NOMO-1 (cell line): ENCODE results near the gene INF2.
A peak's percentile ranks its signal among the peaks of the same experiment; 100 is the strongest.
"Not testable (repeated sequence)": the region's sequence is repeated elsewhere in the genome, so short reads cannot be mapped to it uniquely, and the experiment has no call there.

ENCODE experiments used
- DNase-seq, 2 experiments: peaks; one replicate each; lab custom pipeline; 2025; ENCODE audit not compliant: unreplicated experiment in 2 of 2; lab: John Stamatoyannopoulos, UW

The INF2 gene

DNA sequence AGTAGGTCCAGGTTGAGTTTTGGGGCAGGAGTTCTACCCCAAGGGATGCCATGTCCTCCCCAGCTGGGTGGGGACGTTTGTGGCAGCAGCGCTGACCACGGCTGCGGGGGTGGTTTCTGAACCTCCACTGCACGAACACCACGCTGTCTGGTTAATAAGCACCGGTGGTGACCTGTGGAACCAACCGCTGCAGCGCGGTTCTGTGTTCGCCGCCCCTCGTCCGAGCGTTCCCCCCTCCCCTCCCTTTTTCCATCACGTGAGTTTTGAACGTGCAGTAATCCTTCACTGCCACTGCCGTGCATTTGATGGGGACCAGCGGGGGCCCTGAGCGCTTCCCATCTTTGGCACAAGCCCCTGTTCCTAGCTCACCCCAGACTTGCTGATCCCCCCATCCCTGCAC lies 28.2 kb downstream of the INF2 start:
- DNase-seq = no peak

DNA sequence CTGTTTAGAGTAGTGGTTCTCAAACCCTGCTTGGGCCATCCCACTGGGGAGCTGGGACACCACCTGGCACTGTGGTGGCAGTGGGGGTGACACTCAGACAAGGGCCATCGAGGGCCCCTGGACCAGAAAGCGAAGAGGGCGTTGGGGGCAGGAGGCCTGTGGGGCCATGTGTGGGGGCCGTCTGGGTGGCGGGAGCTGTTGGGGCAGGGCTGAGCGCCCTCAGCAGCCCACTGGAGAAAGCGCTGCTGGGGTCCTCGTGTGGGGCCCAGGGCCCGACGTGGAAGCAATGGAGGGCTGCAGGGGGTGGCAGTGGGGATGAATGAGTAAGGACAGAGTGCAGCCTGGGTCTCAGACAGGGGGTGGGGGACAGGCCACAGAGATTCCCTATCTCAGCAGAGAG lies 28.7 kb downstream of the INF2 start:
- DNase-seq = no peak

DNA sequence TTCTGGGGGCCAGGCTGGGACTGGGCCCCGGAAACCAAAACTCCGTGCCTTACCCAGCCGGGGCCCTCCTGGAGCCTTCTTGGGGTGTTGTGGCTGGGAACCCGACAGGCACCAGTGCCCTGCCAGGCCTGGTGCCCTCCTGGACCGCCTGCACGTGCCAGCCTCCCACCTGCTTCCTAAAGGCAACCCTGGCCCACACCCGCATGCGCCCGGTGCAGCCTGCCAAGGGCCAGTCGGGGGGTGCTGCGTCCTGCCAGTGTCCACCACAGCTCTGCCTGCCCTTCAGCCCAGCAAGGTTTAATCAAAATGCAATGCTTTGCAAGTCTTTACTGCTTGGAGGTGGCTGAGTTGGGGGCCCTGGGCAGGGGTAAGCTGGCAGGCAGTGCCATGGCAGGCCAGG lies 29.5 kb downstream of the INF2 start:
- no peak for DNase-seq

DNA sequence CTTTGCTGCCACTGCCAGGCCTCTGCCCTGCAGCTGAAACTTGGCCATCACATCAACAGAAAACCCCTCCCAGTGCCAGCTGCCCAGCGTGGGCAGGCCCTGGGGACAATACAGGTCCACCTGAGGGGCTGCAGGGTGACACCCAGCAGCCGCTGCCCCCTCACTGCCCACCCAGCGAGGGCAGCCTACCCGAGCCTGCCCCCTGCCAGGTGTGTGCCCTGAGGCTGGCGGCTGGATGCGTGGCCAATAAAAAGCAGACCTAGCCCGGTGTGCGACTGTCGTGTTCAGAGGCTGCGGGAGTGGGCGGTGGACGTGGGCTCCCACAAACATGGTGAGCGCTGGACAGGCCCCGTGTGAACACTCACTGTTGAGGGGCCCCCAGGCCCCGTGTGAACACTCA lies 29.9 kb downstream of the INF2 start:
- DNase-seq = no peak

DNA sequence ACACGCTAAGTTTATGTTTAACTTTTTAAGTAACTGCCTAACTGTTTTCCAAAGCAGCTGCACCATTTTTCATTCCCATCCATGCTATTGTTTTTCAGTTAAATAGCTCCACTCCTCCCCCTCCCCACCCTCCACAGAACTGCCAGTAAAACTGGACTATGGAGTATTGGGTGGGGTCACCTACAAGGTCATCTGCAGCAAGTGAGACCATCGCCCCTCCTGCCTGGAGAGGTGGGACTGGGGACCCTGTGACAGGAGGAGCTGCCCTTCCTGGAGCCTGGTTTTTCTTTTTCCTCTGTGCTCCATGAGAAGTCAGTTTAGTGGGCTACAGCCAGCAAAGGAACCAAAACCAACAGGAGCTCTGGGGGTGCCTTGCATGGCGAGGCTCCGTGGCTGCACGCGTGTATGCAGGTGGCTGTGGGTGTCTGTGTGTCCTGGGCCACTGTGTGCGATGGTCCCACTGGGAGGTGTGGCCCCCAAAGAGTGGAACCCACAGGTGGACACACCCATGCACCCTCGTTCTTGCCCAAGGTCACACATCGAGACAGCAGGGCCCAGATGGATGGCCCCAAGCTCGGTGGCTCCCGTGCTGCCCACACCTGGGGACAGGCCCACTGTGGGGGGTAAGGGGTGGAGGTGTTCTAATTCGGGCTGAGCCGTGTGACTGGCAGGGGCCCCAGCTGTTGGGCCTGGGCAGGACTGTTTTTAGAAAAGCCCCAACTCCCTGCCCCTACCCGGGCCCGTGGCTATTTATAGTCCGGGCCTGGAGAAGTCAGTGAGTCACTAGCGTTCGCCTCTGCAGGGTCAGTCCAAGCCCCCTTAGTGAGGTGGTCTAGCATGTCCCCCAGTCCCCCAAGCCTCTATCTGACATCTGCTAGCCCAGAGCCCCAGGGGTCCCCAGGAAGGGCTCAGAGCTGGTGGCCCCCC lies 32.4 kb downstream of the INF2 start:
- no peak for DNase-seq

DNA sequence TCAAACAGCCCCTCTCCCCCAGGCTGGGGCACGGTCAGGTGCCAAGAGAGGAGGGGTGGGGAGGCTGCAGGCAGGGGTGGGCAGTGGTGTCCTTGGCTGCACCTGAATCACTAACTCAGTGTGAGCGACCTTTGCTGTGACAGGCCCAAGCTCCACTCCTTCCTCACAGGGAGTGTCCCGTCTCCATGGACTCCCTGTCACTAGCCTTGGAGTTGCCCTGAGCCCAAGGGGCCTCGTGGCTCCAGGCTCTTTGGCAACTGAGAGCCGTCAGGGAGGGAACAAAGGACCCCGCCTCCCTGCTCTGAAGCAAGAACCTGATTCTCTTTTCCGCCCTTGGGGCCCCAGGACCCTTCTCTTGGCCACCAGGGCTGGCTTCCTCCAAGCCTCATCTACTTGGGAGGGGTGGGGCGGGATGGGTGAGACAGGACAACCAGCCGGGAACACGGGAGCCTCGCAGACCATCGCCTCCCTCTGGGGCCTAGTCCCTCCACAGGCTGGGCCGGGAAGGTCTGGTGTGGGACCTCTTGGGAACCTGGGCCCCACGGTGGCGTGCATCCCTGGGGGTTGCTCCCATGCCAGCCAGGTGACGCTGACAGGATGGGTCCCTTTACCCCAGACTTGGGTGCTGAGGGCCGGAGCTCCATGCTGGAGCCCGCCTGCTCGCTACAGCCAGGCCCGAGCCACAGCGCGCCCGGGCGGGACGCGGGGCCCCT lies 33.7 kb downstream of the INF2 start:
- DNase-seq = peak; percentile 49 to 72

DNA sequence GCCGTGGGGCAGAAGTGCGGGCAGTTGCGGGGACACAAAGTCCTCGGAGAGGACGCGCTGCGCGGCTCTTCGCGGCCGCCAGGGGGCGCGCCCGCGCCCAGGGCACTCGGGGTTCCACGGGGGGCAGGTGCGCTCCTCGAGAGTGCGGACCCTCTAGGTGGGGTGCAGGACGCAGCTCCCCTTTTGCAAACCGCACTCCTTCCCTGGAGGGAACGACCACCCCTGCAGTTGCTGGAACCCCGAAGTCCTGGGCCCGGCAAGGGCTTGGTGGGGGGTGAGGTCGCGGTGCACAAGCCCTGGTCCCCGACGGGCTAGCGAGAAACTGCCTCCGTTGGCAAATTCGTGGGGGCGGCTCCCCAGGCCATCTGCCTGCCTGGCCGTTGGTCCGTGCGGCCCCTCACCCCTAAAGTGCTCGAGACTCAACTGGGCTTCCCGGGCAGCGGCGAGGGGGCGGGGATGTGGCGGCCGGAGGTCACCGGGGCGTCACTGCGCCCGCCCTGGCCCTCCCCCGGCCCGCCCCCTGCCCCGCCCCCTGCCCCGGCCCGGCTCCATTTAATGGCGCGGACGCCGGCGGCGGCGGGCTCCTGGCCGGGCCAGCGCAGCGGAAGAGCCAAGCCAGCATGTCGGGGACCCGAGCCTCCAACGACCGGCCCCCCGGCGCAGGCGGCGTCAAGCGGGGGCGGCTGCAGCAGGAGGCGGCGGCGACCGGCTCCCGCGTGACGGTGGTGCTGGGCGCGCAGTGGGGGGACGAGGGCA lies 34.4 kb downstream of the INF2 start, which contains the start of gene ADSS1:
Gene ADSS1, plus strand, starts transcription at position 579 of the 756 bp plus-strand sequence. Its CDS starts 42 bp downstream, at position 621.
- DNase-seq = peak; percentile 44 to 50

DNA sequence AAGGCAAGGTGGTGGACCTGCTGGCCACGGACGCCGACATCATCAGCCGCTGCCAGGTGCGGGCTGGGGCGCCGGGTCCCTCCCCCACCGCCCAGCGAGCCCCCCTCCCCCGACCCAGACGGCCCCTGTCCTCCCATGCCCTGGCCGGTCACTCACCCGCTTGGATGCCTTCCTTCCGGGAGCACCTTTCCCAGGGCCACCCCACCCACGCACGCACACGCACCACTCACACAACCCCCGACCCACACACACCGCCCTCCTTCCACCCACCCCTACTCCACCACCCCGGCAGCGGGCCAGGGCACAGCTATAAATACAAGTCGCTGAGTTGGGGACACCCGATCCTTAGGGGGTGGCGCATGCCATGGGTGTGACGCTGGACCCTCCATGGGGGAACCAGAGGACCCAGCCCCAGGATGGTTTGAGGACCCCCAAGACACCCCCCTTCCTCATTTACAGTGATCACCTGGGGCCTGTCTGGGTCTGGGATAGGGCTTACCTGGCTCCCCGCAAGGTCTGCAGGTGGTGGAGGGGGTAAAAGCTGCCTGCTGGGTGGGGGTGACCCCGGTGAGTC lies 35.1 kb downstream of the INF2 start:
- DNase-seq = no peak

DNA sequence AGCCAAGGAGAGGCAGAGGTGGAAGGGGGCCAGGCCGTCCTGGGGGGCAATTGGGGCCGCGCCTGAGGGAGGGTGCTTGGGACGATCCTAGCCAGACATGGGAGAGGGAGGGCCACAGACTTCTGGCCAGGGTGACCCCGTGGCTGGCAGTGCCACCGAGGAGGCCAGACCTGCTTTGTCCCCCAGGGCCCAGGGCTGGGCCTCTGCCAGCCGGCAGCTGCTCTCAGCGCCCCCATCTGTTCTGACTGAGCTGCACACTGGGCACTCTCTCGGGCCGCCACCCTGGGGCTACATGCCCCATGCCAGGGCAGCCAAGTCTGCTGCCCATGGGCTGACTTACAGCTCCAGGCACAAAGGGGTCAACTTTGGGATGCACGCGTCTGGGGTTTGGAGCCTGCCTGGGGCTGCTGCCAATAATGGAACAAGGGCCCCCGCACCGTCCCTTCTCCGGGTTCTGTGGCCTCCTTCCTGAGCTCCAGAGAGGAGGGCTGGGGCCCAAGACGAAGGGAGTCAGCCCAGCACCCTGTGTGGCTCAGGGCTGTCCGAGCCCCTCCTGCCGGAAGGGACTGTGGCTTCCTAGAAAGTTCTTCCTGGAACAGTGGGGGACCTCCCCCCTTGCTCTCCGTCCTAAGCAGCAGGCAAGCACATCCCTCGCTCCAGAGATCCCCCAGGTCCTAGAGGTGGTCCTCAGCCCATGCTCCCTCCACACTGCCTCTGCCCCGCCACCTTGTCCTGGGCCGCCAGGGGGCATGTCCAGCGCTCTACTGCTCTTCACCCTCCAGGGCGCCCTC lies 35.8 kb downstream of the INF2 start:
- DNase-seq = peak in 1 of 2 experiments; percentile 3

DNA sequence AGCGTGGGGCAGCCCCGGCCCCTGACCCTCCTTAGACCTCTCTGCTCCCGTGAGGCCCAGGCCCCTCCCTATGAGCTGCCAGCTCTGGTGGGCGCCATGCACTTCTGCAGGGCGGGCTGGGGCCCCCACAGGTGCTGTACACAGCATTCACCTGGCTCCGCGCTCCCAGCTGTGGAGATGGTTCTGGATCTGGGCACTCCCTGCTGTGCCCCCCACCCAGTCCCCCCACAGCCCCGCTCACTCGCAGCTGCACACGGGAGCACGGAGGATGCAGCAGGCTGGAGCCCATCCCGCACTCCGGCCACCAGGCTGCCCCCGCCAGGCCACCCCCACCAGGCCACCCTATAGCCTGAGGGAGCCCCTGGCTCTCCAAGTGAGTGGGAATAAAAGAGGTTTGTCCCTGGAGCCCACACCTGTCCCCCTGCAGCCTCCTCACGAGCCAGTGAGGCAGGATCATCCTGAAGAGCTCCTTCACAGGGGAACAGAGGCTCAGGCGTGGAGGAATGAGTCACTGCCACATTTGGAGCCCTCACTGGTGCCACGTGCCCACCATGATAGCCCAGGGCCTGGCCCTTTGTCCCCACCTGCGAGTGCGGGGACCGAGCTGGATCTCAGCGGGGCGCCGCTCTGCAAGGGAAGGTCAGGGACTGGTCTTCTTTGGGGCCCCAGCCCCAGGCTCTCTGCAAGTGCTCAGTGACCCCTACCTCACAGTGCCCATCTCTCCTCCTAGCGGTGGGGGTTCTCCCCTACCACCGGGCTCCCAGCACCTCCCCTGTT lies 36.5 kb downstream of the INF2 start:
- DNase-seq = no peak

DNA sequence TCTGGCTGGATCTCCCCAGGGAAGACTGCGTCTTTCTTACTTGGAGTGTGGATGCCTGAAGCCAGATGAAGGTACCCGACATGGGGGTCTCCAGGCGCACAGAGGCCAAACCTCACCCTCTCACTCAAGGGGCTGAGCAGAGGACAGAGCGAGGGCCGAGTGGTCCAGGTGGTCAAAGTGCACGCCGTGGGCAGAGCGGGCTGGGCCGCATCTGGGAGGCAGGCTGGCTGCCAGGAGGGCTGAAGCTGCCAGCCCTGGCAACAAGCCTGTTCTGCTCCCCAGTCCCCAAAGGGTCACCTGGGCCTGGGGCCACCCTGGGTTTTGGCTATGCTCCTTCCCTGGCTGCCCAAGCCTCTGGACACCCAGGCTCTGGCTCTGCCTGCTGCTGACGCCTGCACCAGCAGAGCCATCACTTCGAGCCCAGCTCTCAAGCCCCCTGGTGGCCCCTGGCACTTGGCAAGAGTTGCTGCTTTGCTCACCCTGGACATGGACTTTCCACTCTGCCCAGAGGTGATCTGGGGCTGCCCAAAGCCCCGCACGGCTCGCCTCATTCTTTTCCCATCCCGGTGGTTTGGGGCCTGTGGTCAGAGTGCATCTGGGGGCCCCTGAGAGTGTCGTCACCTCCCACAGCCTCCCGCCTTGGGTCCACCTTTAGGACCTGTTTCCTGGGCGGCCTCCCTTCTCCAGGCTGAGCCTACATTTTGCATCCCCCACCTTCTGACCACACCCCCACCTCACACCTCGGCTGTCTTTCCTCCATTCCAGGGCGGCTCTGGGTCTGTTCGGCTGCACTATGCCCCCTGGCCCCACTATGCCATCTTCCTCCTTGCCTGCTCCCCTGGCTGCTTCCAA lies 37.4 kb downstream of the INF2 start:
- DNase-seq = no peak

DNA sequence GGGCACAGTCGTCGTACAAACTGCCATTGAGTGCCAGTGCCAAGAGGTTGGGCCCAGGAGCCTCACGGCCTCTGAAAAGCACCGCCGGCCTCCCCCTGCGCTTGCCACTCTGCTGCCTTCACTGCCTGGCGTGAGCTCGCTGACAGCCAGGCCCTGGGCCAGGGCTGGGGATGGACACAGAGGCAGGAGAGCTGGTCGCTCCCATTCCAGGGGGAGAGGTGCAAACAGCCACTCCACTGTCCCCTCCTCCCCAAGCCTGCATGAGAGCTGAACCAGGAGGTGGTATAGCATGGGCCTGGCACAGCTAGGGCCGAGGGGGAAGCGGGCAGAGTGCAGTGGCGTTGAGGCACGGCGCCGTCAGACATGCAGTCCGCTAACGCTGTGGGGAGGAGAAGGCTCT lies 39.2 kb downstream of the INF2 start:
- no peak for DNase-seq

DNA sequence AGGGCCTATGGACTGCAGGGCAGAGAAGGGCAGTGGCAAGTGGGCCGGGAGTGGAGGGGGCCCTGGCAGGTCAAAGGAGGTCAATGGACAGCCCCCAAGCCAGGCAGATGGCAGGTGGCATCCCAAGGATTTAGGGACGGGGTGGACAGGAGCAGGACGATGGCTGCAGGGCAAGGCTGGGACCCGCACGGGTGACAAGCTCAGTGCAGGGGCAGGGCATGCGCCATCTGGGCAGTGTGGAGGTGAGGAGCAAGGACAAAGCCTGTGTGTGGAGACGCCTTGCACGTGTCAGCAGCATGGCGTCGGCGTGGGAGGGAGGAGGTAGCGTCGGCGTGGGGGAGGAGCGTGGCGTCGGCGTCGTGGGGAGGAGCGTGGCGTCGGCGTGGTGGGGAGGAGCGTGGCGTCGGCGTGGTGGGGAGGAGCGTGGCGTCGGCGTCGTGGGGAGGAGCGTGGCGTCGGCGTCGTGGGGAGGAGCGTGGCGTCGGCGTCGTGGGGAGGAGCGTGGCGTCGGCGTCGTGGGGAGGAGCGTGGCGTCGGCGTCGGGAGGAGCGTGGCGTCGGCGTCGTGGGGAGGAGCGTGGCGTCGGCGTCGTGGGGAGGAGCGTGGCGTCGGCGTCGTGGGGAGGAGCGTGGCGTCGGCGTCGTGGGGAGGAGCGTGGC lies 39.9 kb downstream of the INF2 start:
- DNase-seq = not testable (repeated sequence)

DNA sequence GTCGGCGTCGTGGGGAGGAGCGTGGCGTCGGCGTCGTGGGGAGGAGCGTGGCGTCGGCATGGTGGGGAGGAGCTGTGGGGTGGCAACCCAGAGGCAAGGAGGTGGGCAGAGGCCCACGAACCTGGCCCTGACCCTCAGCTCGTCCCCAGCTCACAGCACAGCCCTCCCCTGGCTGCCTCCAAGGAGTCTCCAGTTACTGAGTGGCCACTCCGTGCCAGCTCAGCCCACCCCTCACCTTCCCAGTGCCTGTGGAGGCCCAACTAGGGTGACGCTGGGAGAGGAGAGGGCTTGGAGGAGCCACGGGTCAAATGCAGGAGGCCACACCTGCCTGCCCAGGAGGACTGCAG lies 40.4 kb downstream of the INF2 start:
- DNase-seq = no peak

DNA sequence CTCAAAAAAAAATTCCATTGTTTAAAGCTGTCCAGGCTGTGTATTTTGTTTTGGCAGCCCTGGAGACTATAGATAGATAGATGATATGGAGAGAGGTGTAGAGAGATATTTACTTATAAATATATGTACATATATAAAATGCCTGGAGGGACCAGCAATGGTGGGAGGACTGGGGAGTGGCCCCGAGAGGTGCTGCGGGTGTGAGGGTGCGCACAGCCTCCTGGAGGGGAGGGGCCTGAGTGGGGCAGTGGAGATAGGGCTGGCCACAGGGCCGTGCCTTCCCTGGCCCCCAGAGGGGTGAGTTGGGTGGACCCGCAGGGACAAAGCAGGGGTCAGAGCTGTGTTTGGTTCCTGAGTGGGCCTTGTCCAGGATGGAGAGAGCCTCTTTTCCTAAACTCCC lies 41.1 kb downstream of the INF2 start:
- DNase-seq = no peak

DNA sequence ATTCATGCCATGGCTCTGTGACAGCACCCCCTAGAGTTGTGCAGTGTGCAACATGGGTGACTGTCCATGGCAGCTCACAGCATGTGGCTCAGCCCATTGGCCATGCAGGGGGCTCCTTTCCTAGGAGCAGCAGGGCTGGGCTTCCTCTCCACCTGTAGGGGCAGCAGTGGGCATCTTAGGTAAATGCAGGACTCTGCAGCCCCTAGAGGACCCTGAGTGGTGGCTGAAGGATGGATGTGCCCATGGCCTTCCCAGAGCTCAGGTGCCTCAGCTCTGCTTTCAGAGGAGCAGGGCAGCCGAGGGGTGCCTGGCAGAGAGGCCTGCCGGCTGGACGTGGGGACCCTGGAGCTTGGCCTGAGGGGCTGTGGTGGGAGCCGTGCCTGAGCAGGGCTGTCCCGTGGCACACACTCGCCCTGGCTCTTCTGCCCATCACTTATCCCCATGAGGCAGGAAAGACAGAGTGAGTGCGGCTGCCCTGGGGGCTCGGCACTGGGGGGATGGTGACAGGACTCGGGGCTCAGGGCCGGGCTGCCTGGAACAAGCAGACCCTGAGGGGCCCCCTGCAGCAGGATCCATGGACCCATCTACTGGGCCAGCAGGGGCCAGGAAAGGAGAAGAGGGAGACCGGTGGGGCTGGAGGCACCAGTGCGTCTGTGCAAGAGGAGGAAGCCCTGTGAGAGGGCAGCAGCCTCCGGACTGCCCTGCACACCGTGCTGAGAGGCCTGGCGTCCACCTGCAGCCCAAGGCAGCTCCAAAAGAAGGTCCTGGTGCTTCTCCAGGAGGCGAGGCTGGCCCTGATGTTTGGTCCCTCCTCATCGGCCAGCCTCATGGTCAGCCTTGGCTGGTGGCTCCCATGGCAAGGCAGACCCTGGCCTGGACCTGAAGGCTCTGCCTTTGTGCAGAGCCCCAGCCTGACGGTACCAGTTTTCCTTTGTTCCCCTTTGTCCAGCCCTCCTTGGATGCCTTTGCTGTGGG lies 42.2 kb downstream of the INF2 start:
- no peak for DNase-seq

DNA sequence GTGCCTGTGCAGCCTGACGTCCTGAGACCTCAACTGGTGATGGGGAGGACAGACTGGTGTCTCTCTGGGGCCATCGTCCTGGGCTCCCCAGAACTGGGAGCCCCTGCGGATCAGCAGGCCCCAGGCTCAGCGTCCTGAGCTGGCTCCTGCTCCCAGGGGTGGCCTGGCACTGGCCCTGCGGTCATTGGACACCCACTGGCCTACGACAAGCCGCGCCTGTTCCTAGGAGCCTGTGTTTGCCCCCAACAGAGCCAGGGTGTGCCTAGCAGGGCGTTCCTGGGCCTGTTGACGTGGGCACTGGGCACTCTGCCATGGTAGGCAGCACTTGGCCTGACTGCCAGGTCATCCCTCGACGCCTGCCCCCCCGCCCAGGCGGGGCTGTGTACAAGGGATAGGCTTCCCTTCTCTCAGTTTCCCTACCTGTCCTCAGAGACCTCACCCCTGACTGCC lies 43.0 kb downstream of the INF2 start:
- DNase-seq = no peak
